GM21367 (cell line): ENCODE measurements around the gene BCAT1.

Experiments used
- ATAC-seq: cut with Tn5 transposase; IDR thresholded peaks from one replicate; pipeline ENCODE4 v1.9.1; 2021; ENCODE audit not compliant: unreplicated experiment

BCAT1 gene

DNA sequence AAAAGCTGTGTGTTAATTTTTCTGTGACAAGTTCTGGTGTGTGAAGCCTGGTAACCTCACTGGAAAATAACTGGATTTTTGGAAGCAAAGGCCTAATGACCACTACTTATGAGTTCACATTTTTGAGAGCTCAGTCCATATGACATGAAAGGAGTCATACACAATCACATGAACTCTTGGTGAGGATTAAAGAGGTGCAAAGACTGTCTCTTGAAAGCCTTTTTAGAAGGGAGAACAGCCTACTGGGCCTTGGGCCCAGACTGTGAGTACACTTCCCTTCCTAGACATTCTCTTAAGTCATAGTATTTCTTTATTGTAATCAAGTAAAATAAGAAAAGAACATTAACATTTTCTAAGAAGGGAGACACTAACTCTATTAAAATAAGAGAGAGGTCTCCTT lies 176.1 kb downstream of the BCAT1 start:
- ATAC-seq: no peak

DNA sequence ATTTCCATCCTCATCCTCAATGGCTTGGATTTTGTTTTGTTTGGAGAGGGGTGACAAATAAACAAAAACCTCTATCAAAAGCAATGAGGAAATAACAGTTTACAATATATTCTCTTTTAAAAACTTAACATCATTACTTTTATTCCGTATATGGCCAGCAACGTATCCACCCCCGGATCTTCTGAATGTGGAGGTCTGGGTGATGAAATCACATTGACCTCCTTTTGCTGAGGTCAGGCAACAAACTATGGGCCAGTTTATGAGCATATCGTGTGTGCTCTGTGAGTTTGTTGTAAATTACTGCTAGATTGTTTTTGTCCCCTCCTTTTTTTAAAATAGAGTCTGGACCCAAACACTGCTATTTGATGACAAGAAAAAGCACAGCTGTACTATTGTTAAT lies 178.1 kb downstream of the BCAT1 start:
- ATAC-seq: no peak

DNA sequence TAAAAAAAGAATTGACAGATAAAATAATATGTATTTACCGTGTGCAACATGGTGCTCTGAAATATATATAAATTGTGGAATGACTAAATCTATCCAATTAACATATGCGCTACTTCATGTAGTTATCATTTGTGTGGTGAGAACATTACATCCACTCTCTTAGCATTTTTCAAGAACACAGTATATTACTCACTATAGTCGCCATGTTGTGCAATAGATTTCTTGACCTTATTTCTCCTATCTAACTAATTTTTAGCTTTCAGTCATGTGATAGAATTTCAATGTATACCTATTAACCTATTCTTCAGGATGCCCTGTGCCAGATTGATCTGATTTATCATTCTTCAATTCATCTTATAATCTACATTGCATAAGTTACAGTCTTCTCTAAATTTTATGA lies 178.6 kb downstream of the BCAT1 start:
- no peak for ATAC-seq

DNA sequence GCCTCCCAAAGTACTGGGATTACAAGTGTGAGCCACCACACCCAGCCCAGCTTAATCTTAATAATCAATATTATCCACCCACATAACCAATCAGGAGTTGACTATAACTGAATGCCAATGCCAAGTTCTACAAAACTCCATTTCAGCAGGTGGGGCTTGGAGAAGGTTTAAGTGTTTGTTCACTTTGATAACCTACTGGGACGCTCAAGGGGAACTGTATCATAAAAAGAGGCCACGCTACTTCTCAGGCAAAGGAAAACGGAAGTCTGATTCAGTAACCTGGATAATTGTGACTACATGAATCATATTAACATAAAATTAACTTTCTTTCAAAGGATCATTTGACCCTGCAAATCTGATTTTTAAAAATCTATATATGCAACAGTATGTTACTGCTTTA lies 179.2 kb downstream of the BCAT1 start:
- no peak for ATAC-seq

DNA sequence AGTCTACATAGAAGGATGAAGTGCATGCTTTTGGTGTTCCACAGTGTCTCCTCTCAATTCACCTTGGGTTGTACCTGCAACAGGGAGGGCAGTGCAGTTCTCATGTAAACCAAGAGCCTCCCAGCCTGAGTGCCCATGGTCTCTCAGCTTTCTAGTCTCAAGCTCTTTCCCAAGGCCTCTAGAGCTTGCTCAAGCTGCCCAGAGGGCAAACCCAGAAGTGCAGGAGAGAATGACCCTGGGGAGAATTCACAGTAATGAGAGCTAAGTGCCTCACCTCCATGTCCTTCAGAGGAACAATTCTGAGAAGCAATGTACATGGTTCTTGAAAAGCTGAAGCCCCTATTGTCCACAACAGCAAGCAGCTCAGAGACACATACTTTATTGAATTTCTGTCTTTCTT lies 180.5 kb downstream of the BCAT1 start:
- no peak for ATAC-seq

DNA sequence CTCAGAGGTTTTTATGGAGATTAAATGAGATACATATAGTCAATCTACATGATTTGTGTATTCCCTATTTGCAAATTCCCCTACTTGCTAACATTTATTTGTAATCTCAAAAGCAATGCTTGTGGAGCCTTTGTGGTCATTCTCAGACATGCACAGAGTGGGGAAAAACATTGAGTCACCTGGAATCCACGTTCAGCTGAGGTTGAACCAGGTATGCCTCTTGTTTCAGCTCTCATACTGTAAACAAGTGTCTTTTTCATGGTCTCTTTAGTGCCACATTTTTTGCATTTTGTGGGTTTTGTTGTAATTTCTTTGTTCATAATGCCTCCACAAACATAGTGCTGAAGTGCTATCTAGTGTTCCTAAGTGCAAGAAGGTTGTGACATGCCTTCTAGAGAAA lies 181.9 kb downstream of the BCAT1 start:
- no peak for ATAC-seq

DNA sequence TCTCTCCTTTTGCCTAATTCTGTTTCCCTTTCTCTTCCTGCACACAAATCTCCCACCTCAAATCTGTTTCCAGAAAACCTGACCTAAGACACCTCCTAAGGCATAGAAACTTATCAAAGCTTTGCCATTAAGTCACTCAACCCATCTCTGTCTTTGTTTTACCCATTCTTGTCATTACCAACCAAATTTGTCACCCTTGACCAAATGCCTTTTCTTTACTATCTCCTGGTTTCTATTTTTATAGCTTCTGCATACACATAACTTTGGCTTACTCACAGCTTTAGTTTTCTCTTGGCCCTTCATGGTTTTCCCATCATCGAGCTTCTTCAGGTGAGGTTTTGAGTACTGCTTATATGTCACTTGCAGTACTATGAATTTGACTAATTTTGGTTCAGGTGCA lies 184.2 kb downstream of the BCAT1 start:
- no peak for ATAC-seq

DNA sequence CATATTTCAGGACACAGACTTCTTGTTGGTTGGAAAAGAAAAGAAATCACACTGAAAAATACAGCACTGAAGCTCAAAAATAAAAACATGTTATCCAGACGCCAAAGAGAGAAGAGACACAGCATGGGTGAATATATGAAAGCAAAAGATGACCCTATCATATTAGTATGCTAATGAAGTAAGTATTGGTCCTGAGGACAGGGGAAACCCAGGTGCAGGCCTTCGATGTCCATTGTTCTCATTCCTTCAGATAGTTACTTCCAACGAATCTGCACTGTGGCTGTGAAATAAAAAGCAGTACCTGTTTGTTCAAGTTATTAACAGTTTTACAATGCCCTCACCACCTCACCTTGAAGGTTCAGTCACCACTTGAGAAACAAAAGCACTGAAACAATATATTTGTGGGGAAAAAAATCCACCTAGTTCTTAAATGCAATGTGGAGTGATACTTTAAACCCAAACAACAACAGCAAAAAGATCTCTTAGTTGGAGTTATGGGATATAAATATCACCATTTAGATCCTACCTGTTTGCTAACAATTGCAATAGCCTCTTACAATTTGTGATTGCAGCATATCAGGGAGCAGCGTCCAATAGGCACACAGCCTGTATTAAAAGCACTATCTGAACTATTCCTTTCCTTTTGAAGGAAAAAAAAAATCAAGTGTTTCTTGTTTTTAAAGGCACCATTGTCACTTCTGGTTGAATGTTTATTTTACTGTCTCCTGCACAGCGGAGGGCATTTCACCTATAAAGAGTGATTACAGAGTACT lies 188.1 kb downstream of the BCAT1 start:
- ATAC-seq: no peak

DNA sequence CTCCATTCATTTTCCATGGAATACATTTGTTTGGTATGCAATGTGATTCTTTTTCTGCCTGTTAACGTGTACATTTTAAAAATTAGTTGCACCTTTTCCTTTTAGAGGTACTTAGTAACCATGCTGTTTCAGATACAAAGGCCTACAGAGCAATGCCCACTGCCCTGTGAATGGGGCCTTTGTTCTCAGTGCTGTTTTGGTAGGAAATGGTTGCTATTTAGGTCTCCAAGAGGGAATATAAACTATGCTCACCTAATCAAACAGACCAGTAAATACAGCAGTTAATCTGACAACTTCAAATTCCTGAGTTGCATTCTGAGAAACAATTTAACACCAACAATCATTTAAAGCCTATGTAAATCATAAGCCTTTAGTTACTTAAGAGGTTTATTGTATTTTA lies 188.7 kb downstream of the BCAT1 start:
- ATAC-seq: no peak
